ENCODE data around the gene LRRC36.
"Not testable (repeated sequence)": the region's sequence is repeated elsewhere in the genome, so short reads cannot be mapped to it uniquely, and the experiment has no call there.

The LRRC36 gene

DNA sequence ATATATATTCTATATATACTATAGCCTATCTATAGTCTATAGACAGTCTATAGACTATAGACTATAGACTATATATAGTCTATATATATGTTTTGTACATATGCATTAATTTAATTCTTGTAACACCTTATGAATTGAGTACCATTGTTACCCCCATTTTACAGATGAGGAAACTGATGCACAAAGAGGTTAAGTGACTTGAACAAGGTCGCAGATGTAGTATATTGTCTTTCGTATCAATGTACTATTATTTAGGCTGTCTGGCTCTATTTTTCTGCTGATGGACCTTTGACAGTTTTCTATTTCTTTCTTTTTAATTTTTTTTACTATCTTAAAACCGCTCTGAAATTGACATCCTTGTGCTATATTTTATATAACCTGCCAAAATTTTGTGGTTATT lies 14.6 kb downstream of the LRRC36 start:
- no peak for DNase-seq (ENCODE audit: low read depth in 2 of 2, low spot score in 1 of 2)

GRCh38 chr16:67342616-67343015 lies 16.0 kb downstream of the LRRC36 start:
- no peak for DNase-seq (ENCODE audit: low read depth in 2 of 2, low spot score in 1 of 2)

- DNase-seq (ENCODE audit: low read depth in 2 of 2, low spot score in 1 of 2), result no peak
These were observed 18.8 kb downstream of the LRRC36 start for GRCh38 chr16:67345401-67345800.

GRCh38 chr16:67346341-67346740 lies 19.7 kb downstream of the LRRC36 start:
- no peak for DNase-seq (ENCODE audit: low read depth in 2 of 2, low spot score in 1 of 2)

- no peak for DNase-seq (ENCODE audit: low read depth in 2 of 2, low spot score in 1 of 2)
These were observed 22.6 kb downstream of the LRRC36 start for GRCh38 chr16:67349172-67349571.

DNA sequence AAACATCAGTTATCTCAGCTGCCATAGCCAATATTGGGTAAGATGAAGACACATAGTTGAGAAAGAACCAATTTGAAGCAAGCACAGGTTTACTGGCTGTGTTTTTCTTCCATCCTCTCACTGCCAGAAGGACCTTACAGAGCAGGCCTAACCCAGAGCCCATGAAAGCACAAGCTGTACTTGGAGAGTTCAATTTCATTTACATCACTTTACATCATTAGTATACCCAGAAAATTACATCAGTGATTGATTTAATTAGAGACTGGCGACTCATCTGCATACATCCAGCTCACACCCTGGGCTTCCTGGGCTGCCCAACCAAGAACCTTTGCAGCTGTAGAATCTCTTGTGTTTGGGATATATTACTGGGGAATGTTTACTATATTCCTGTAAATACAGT lies 23.7 kb downstream of the LRRC36 start:
- no peak for DNase-seq (ENCODE audit: low read depth in 2 of 2, low spot score in 1 of 2)

GRCh38 chr16:67352463-67352862 lies 25.8 kb downstream of the LRRC36 start:
- not testable (repeated sequence) for DNase-seq (ENCODE audit: low read depth in 2 of 2, low spot score in 1 of 2)

GRCh38 chr16:67356396-67356795 lies 29.8 kb downstream of the LRRC36 start:
- DNase-seq (ENCODE audit: low read depth in 2 of 2, low spot score in 1 of 2), result no peak

DNA sequence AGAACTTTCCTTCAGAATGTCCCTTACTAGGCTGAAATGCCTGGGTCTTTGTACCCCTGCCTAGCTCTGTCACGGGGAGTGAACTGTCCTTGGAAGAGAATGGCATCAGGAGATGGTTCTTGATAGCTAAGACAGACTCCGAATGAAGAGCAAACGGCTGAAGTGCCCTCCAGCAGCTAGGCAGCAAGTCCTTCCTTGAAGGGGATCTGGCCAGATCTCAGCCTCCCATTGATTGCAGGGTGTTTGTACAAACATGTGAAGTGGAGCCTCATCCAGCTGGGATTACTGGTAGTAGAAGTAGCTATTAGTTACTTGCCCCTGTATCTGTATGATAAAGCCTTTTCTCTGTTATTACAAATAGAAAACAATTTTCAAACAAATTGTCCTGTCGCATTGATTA lies 30.9 kb downstream of the LRRC36 start:
- DNase-seq (ENCODE audit: low read depth in 2 of 2, low spot score in 1 of 2), result no peak

DNA sequence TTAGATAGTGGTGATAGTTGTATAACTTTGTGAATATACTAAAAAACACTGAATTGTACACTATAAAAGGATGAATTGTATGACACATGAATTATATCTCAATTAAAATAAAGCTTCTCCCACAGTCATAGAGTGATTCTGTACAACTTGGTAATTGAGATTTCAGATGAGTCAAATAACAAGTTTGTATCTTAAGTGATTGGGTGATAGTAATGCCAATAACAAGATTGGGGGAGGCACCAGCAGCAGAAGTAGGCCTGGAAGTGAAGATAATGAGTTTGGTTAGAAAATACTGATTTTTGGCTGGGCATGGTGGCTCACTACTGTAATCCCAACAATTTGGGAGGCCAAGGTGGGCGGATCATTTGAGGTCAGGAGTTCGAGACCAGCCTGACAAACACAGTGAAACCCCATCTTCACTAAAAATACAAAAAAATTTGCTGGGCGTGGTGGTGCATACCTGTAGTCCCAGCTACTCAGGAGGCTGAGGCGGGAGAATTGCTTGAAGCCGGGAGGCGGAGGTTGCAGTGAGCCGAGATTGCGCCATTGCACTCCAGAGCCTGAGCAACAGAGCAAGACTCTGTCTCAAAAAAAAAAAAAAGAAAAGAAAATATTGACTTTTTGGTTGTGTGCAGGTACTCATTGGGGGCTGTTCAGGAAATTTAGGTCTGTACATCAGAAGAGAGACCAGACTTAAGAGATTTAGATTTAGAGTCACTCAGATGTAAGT lies 33.1 kb downstream of the LRRC36 start:
- DNase-seq (ENCODE audit: low read depth in 2 of 2, low spot score in 1 of 2), result not testable (repeated sequence)

DNA sequence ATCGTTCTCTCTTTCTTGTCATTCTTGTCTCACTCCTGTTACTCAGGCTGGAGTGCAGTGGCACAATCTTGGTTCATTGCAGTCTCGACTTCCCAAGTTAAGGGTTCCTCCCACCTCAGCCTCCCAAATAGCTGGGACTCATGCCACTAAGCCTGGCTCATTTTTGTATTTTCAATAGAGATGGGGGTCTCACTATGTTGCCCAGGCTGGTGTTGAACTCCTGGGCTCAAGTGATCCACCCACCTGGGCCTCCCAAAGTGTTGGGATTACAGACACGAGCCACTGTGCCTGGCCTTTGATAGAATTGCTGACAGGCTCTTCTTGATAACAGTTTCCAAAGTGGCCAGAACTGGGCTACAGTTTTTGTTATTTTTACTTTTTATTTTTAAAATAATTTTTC lies 34.4 kb downstream of the LRRC36 start:
- no peak for DNase-seq (ENCODE audit: low read depth in 2 of 2, low spot score in 1 of 2)

DNA sequence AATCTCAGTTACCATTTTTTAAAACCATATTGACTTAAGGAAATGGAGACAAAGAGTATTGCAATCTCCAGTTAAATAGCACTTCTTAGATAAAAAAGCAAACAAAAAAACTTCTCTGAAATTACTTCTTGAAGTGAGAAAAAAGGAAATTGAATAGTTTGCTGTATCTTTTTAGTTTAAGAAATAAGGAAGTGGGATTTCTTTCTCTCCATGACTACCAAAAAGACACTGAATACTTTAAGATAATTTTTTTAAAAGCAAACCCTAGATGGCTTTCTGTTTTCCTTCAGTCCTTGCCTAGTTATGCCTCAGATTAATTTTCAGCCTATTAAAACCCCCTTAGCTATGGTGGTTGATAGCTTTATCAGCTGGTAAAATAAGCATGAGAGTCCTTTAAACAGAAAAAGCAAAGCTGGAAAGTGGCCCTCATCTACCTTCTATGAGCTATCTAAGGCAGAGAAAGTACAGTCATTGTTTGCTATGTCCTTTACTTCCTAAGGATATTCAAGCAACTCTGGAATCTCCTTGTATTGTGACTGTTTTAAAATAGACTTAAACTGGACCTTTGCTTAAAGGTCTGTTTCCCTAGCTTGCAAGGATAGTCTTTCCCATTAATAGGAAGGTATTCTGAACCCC lies 38.1 kb downstream of the LRRC36 start:
- no peak for DNase-seq (ENCODE audit: low read depth in 2 of 2, low spot score in 1 of 2)

DNA sequence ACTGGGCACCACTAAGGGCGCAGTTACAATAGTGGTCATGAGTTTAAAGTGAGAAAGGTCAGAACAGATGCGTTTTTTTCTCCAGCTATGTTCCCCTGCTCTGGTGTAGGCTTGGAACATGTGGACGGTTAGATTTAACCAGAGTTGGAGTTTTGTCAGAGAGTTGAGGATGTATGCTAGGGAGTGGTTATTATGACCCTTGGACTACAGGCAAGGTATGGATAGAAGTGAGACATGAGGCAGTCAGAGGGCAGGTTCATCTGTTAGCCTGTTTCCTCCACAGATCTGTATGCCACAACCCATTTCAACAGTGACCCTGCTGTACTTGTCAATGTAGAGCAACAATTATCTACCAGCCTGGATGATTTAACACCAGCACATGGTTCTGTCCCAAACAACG lies 44.0 kb downstream of the LRRC36 start:
- DNase-seq (ENCODE audit: low read depth in 2 of 2, low spot score in 1 of 2), result no peak

- DNase-seq (ENCODE audit: low read depth in 2 of 2, low spot score in 1 of 2), result no peak
These were observed 46.0 kb downstream of the LRRC36 start for GRCh38 chr16:67372664-67373063.

DNA sequence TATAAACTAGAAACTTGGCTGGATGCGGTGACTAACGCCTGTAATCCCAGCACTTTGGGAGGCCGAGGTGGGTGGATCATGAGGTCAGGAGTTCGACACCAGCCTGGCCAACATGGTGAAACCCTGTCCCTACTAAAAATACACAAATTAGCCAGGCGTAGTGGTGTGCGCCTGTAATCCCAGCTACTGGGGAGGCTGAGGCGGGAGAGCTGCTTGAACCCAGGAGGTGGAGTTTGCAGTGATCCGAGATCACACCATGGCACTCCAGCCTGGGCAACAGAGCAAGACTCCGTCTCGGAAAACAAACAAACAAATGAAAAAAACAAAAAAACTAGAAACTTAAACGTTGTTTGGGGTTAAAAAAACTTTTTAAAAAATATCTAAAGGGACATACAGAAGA lies 49.4 kb downstream of the LRRC36 start:
- not testable (repeated sequence) for DNase-seq (ENCODE audit: low read depth in 2 of 2, low spot score in 1 of 2)

DNA sequence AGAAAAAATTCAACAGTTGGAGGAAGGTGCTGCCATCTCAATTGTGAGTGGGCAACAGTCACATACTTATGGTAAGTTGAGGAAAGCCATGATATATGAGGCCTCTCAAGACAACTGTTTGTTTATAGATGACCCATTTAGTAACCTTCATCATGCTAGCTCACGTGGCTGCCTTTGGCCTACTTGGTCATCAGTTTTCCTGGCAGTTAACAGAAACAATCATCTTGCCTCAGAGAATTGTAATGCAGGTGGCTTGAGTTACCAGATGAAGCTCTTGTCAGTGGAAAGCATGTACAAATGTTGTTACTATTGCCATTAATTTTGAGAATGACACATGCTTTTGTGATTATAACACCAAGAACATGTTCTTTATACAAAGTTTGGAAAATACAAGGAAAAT lies 52.0 kb downstream of the LRRC36 start:
- DNase-seq (ENCODE audit: low read depth in 2 of 2, low spot score in 1 of 2), result no peak

GRCh38 chr16:67383284-67383683 lies 56.7 kb downstream of the LRRC36 start:
- DNase-seq (ENCODE audit: low read depth in 2 of 2, low spot score in 1 of 2), result no peak

GRCh38 chr16:67384778-67385510 lies 58.3 kb downstream of the LRRC36 start:
- DNase-seq (ENCODE audit: low read depth in 2 of 2, low spot score in 1 of 2), result no peak

- no peak for DNase-seq (ENCODE audit: low read depth in 2 of 2, low spot score in 1 of 2)
These were observed 60.3 kb downstream of the LRRC36 start for GRCh38 chr16:67386861-67387455.

DNA sequence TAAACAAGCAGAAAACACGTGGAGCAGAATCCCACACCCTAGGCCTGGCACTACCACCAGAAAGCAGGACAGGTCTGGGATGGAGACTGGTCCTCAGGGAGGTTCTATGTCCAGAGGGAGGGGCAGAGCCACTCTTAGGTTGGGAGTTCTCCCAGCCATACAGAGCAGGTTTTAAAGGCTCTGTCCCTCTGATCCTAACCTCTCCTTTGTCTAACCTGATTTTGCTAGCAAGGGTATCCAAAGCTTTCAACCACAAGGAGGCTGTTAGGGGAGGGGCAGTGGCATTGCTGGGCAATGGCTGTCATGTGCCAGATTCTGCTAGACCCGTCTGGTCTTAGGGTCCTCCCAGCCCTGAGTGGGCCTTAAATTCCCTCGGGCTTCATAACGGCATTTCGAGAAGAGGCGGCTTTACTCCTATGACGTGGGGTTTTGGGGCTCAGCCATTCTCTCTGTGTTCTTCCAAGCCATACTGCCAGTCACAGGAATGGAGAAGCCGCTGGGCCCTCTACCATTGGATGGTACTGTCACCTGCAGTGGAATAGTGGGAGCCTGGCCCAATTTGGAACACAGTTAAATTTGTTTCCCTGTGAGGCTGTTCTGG lies 61.0 kb downstream of the LRRC36 start:
- no peak for DNase-seq (ENCODE audit: low read depth in 2 of 2, low spot score in 1 of 2)

DNA sequence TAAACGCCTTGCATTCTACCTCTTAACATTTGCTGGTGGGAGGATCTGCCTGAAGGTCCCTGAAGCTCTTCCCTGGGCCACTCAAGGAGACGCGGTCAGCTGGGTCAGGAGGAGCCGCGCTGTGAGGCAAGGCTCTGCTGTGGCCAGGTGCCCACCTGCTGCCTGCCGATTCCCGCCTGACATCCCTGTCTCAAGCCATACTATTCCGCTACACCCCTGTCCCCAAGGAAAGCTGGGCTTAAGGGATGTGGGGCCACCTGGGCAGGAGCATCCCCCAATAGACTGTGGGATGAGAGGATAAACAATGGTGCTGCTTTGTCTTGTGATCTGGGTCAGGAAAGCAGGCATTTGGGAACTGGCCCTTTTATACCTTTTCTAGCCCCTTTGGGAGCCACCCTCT lies 61.6 kb downstream of the LRRC36 start:
- DNase-seq (ENCODE audit: low read depth in 2 of 2, low spot score in 1 of 2), result no peak

GRCh38 chr16:67388591-67388990 lies 62.0 kb downstream of the LRRC36 start:
- DNase-seq (ENCODE audit: low read depth in 2 of 2, low spot score in 1 of 2), result no peak

All from stimulated activated CD8-positive, alpha-beta memory T cell treated with anti-CD3 and anti-CD28 coated beads, Interleukin-4, amount 100 ng/mL, for 4 hours (primary cell).